Breast epithelium (tissue), 3 donors: Measurements from ENCODE around the gene AKR7A2.

Experiments
- POLR2A ChIP-seq: fragments of 450-650 bp; IDR thresholded peaks from one replicate; pipeline ENCODE4 v1.6.1; 2016; ENCODE audit warnings: antibody characterized with exemption, mild to moderate bottlenecking, moderate library complexity
- POLR2AphosphoS5 ChIP-seq, 3 donors: sonication (generic); formaldehyde crosslinking; IDR thresholded peaks; one replicate each; pipeline ENCODE4 v1.6.1; 2017; ENCODE audit warnings: antibody characterized with exemption in 3 of 3
- TF ChIP-seq, protein P1 (sequence below), 3 donors: fragments of 450-650 bp; IDR thresholded peaks; one replicate each; pipeline ENCODE4 v1.5.1; 2016 to 2017; ENCODE audit warnings: antibody characterized with exemption in 3 of 3, mild to moderate bottlenecking in 3 of 3, moderate library complexity in 3 of 3

DNA sequence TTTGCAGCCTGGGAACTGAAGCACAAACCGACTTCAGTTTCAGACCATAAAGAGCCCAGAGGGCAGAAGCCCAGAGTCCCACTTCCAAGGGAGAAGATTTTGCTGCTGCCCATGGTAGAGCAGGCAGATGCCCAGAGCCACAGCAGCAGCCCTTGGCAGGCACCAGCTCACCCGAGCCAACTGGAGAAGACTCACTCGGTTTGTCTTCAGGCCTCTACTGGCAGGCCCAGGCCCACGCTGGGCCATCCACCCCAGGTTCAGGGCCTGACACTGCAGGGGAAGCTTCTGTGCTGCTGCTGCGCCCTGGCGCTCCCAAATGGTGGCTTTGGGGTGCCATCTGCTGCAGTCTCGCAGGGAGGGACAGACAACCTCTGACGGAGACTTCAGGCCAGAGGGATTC, 33.4 kb upstream of the AKR7A2 start:
- TF ChIP-seq, protein P1, sequence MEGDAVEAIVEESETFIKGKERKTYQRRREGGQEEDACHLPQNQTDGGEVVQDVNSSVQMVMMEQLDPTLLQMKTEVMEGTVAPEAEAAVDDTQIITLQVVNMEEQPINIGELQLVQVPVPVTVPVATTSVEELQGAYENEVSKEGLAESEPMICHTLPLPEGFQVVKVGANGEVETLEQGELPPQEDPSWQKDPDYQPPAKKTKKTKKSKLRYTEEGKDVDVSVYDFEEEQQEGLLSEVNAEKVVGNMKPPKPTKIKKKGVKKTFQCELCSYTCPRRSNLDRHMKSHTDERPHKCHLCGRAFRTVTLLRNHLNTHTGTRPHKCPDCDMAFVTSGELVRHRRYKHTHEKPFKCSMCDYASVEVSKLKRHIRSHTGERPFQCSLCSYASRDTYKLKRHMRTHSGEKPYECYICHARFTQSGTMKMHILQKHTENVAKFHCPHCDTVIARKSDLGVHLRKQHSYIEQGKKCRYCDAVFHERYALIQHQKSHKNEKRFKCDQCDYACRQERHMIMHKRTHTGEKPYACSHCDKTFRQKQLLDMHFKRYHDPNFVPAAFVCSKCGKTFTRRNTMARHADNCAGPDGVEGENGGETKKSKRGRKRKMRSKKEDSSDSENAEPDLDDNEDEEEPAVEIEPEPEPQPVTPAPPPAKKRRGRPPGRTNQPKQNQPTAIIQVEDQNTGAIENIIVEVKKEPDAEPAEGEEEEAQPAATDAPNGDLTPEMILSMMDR (IDR thresholded peaks at IDR 0.05), result no peak
- no peak for TF ChIP-seq POLR2A
- no peak for TF ChIP-seq POLR2AphosphoS5 (IDR thresholded peaks at IDR 0.05)
